Measurements from ENCODE around the gene GNMT.

Gene GNMT

GRCh38 chr6:43013097-43013842 is 52.7 kb downstream of the GNMT start:
- DNase-seq (ENCODE audit: low read depth) = peak; percentile 31

Measured in HS-27A (cell line).